GM06990 (cell line): ENCODE measurements around the gene USP10.

Experiments
- DNase-seq: peaks from one replicate; pipeline ENCODE4 v3.0.0-alpha.2; 2011; ENCODE audit not compliant: insufficient read length; ENCODE audit errors: extremely low read depth
- H3K27me3 ChIP-seq: replicated peaks from 2 replicates; pipeline ENCODE4 v1.6.0; 2011; ENCODE audit warnings: low read length; ENCODE audit not compliant: control insufficient read depth, insufficient read depth
- H3K36me3 ChIP-seq: 2 replicates; pipeline ENCODE4 v1.5.1; 2011; ENCODE audit warnings: low read length; ENCODE audit not compliant: control insufficient read depth, insufficient read depth
- H3K4me3 ChIP-seq: replicated peaks from 2 replicates; pipeline ENCODE4 v1.5.1; 2011; ENCODE audit warnings: low read depth, mild to moderate bottlenecking, control low read depth, low read length
- CTCF ChIP-seq: IDR thresholded peaks from 2 replicates; pipeline ENCODE4 v1.5.1; 2011; ENCODE audit warnings: low read length, control low read depth, mild to moderate bottlenecking, inconsistent platforms; ENCODE audit not compliant: insufficient read depth, poor library complexity, severe bottlenecking

The USP10 gene

GRCh38 chr16:84827131-84827574 is 127.4 kb downstream of the USP10 start:
- Histone ChIP-seq H3K4me3 (no peak overlapping the region), H3K36me3 (no peaks in the 10 kb centered on the region), H3K27me3 (peaks cover 3% of the 10 kb centered on the region; the same call in 1 of the 2 replicates)
- DNase-seq: no peak
- no peak for TF ChIP-seq CTCF

- no peaks in the 10 kb centered on the region for H3K36me3 ChIP-seq
- no peak for TF ChIP-seq CTCF
- H3K4me3 ChIP-seq: no peak overlapping the region
- DNase-seq: no peak
- peaks cover 2% of the 10 kb centered on the region; the same call in 1 of the 2 replicates for H3K27me3 ChIP-seq
These were observed 128.1 kb downstream of the USP10 start for GRCh38 chr16:84827897-84828296.

GRCh38 chr16:84828322-84828721 is 128.5 kb downstream of the USP10 start:
- no peak overlapping the region for H3K4me3 ChIP-seq
- 0 out of 2 replicates have a peak, but pooled peaks cover 2% of the 10 kb centered on the region for H3K27me3 ChIP-seq
- DNase-seq: no peak
- no peak for TF ChIP-seq CTCF
- no peaks in the 10 kb centered on the region for H3K36me3 ChIP-seq
